Liver (tissue), 9 donors: ENCODE data around the gene PALLD. TPM values are rescaled to one million over a fixed set of nuclear protein-coding genes. Genes with fewer than 3 reads are reported as not detected.

Source experiments
- DNase-seq: peaks from one replicate; pipeline ENCODE4 v3.0.0-alpha.2; 2017; ENCODE audit warnings: low spot score
- H3K27ac ChIP-seq, 2 donors: one replicate each; pipeline ENCODE4 v1.7.0; 2013; ENCODE audit warnings: inconsistent platforms in 2 of 2, low read length in 2 of 2, control low read depth in 1 of 2, low read depth in 1 of 2, mild to moderate bottlenecking in 1 of 2
- H3K27me3 ChIP-seq, 4 donors: one replicate each; pipeline versions ENCODE4 v1.6.1 to v1.7.0; 2013; ENCODE audit warnings: low read length in 3 of 4, inconsistent platforms in 1 of 4, mild to moderate bottlenecking in 1 of 4, moderate library complexity in 1 of 4; ENCODE audit not compliant: control insufficient read depth in 4 of 4, insufficient read depth in 4 of 4
- H3K36me3 ChIP-seq, 4 donors: one replicate each; pipeline versions ENCODE4 v1.6.1 to v1.7.0; 2013; ENCODE audit warnings: low read length in 3 of 4, mild to moderate bottlenecking in 3 of 4, low read depth in 1 of 4, moderate library complexity in 1 of 4; ENCODE audit not compliant: control insufficient read depth in 4 of 4, insufficient read depth in 3 of 4
- H3K4me1 ChIP-seq, 4 donors: one replicate each; pipeline versions ENCODE4 v1.6.1 to v1.7.0; 2013; ENCODE audit warnings: low read length in 3 of 4, mild to moderate bottlenecking in 3 of 4, moderate library complexity in 1 of 4; ENCODE audit not compliant: control insufficient read depth in 4 of 4, insufficient read depth in 4 of 4
- H3K4me3 ChIP-seq, 3 donors: one replicate each; pipeline versions ENCODE4 v1.6.1 to v1.7.0; 2013; ENCODE audit warnings: low read length in 3 of 3, control low read depth in 1 of 3, low read depth in 1 of 3, mild to moderate bottlenecking in 1 of 3
- H3K9ac ChIP-seq, 2 donors: one replicate each; pipeline ENCODE4 v1.7.0; 2013; ENCODE audit warnings: low read length in 2 of 2, mild to moderate bottlenecking in 2 of 2, moderate library complexity in 2 of 2, control low read depth in 1 of 2, low read depth in 1 of 2
- H3K9me3 ChIP-seq, 4 donors: one replicate each; pipeline versions ENCODE4 v1.6.1 to v1.7.0; 2013; ENCODE audit warnings: low read length in 3 of 4; ENCODE audit not compliant: control insufficient read depth in 4 of 4
- ATF3 ChIP-seq: IDR thresholded peaks from 2 replicates; pipeline ENCODE4 v1.6.1; 2016; ENCODE audit warnings: antibody characterized with exemption
- CTCF ChIP-seq: fragments of 150-350 bp; IDR thresholded peaks from 2 replicates; pipeline ENCODE4 v1.5.1; 2017; ENCODE audit warnings: improper control_type of control experiment, low read depth, low read length; ENCODE audit not compliant: missing input control
- EGR1 ChIP-seq, 2 donors: IDR thresholded peaks; 2 replicates each; pipeline ENCODE4 v1.6.1; 2016 to 2018; ENCODE audit warnings: antibody characterized with exemption in 2 of 2, low read depth in 2 of 2
- FOXA1 ChIP-seq: IDR thresholded peaks from 2 replicates; pipeline ENCODE4 v1.6.1; 2016; ENCODE audit warnings: antibody characterized with exemption
- FOXA2 ChIP-seq: IDR thresholded peaks from 2 replicates; pipeline ENCODE4 v1.6.1; 2016; ENCODE audit warnings: antibody characterized with exemption
- GABPA ChIP-seq, 2 donors: IDR thresholded peaks in 1 of 2; conservative IDR thresholded peaks in 1 of 2; 2 replicates each; pipeline ENCODE4 v1.6.1; 2016; ENCODE audit warnings: antibody characterized with exemption in 2 of 2, mild to moderate bottlenecking in 1 of 2, moderate library complexity in 1 of 2
- HNF4A ChIP-seq, 2 donors: conservative IDR thresholded peaks; 2 replicates each; pipeline ENCODE4 v1.6.1; 2016; ENCODE audit warnings: antibody characterized with exemption in 2 of 2, mild to moderate bottlenecking in 2 of 2
- JUND ChIP-seq, 2 donors: IDR thresholded peaks; 2 replicates each; pipeline ENCODE4 v1.6.1; 2016; ENCODE audit warnings: antibody characterized with exemption in 2 of 2
- MAX ChIP-seq: IDR thresholded peaks from 2 replicates; pipeline ENCODE4 v1.6.1; 2016; ENCODE audit warnings: antibody characterized with exemption
- NR2F2 ChIP-seq: IDR thresholded peaks from 2 replicates; pipeline ENCODE4 v1.6.1; 2016; ENCODE audit warnings: antibody characterized with exemption
- RAD21 ChIP-seq, 2 donors: IDR thresholded peaks; 2 replicates each; pipeline ENCODE4 v1.6.1; 2016; ENCODE audit warnings: antibody characterized with exemption in 2 of 2, mild to moderate bottlenecking in 2 of 2
- SP1 ChIP-seq: IDR thresholded peaks from 2 replicates; pipeline ENCODE4 v1.6.1; 2018; ENCODE audit warnings: antibody characterized with exemption, mild to moderate bottlenecking
- TAF1 ChIP-seq: conservative IDR thresholded peaks from 2 replicates; pipeline ENCODE4 v1.6.1; 2016; ENCODE audit warnings: antibody characterized with exemption, mild to moderate bottlenecking
- YY1 ChIP-seq: IDR thresholded peaks from 2 replicates; pipeline ENCODE4 v1.6.1; 2016; ENCODE audit warnings: antibody characterized with exemption, mild to moderate bottlenecking
- ZBTB33 ChIP-seq: IDR thresholded peaks from 2 replicates; pipeline ENCODE4 v1.6.1; 2016; ENCODE audit warnings: antibody characterized with exemption
- WGBS: extraction: QIAGEN DNeasy Blood & Tissue Kit; methylation state at CpG from one replicate; pipeline ENCODE4 v1.1.7; 2013; 5-methylcytosine and 5-hydroxymethylcytosine counted together
- polyA plus RNA-seq, 2 donors: library from polyadenylated mRNA; stranded (reverse) in 1 of 2; unstranded in 1 of 2; fragments of 200-250 nt in 1 of 2; fragments of >200 nt in 1 of 2; fragmentation: Nextera tagmentation in 1 of 2; extraction: Ambion mirVana in 1 of 2; gene quantifications; one replicate each; pipeline versions ENCODE4 v1.2.1 to v1.2.3, GENCODE V29; 2013 to 2015
- total RNA-seq, 2 donors: library from RNA; depleted of rRNA; stranded (reverse); fragments of >200 nt; gene quantifications; one replicate each; pipeline ENCODE4 v1.2.3, GENCODE V29; 2014
- TF ChIP-seq, protein P1 (sequence below): IDR thresholded peaks from 2 replicates; pipeline ENCODE4 v1.6.1; 2016; ENCODE audit warnings: antibody characterized with exemption, mild to moderate bottlenecking
- donor health status: healthy.
- donor health status: healthy.
- donor health status: healthy.
- donor health status: healthy.
- donor health status: healthy.

The PALLD gene
- total and polyA plus RNA-seq, 4 donors = 9.0 to 26.3 (median 14.7) TPM

GRCh38 chr4:168690199-168690598, 193.3 kb downstream of the PALLD start:
- Histone ChIP-seq H3K36me3 (no peaks in the 10 kb centered on the region), H3K4me1 (no peaks in the 10 kb centered on the region), H3K27me3 (no peaks in the 10 kb centered on the region), H3K9ac (no peak overlapping the region), H3K27ac (no peak overlapping the region), H3K9me3 (no peaks in the 10 kb centered on the region), H3K4me3 (no peak overlapping the region)
- TF ChIP-seq MAX (no peak), HNF4A (conservative IDR thresholded peaks at IDR 0.05) (no peak), FOXA1 (no peak), FOXA2 (no peak), RAD21 (IDR thresholded peaks at IDR 0.05) (no peak), GABPA (IDR thresholded peaks at IDR 0.05 in 1 of 2, conservative IDR thresholded peaks at IDR 0.05 in 1 of 2) (no peak), YY1 (no peak), SP1 (no peak), TAF1 (no peak), ZBTB33 (no peak), EGR1 (IDR thresholded peaks at IDR 0.05; ENCODE audit: low read depth in 2 of 2) (no peak), CTCF (no peak), NR2F2 (no peak), ATF3 (no peak), JUND (IDR thresholded peaks at IDR 0.05) (no peak)
- TF ChIP-seq, protein P1, sequence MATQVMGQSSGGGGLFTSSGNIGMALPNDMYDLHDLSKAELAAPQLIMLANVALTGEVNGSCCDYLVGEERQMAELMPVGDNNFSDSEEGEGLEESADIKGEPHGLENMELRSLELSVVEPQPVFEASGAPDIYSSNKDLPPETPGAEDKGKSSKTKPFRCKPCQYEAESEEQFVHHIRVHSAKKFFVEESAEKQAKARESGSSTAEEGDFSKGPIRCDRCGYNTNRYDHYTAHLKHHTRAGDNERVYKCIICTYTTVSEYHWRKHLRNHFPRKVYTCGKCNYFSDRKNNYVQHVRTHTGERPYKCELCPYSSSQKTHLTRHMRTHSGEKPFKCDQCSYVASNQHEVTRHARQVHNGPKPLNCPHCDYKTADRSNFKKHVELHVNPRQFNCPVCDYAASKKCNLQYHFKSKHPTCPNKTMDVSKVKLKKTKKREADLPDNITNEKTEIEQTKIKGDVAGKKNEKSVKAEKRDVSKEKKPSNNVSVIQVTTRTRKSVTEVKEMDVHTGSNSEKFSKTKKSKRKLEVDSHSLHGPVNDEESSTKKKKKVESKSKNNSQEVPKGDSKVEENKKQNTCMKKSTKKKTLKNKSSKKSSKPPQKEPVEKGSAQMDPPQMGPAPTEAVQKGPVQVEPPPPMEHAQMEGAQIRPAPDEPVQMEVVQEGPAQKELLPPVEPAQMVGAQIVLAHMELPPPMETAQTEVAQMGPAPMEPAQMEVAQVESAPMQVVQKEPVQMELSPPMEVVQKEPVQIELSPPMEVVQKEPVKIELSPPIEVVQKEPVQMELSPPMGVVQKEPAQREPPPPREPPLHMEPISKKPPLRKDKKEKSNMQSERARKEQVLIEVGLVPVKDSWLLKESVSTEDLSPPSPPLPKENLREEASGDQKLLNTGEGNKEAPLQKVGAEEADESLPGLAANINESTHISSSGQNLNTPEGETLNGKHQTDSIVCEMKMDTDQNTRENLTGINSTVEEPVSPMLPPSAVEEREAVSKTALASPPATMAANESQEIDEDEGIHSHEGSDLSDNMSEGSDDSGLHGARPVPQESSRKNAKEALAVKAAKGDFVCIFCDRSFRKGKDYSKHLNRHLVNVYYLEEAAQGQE = no peak
- DNase-seq = no peak
- WGBS = 57% methylated on average over 2 of the region's 2 CpGs
